Activated T-cell treated with anti-CD3 and anti-CD28 coated beads, Interleukin-2, amount 50 U/mL, for 48 hours (primary cell): ENCODE measurements around the gene MN1.
A peak's percentile ranks its signal among the peaks of the same experiment; 100 is the strongest.

Experiments used
- DNase-seq, 2 experiments: peaks; one replicate each; pipeline ENCODE4 v3.0.0-alpha.2; 2020

Gene MN1

GRCh38 chr22:27825174-27825573 is 23.6 kb upstream of the MN1 start:
- DNase-seq = peak; percentile 36 to 51

- no peak for DNase-seq
These were observed 21.7 kb upstream of the MN1 start for GRCh38 chr22:27823221-27823620.

- DNase-seq = no peak
These were observed 19.6 kb upstream of the MN1 start for GRCh38 chr22:27820896-27821866.

GRCh38 chr22:27816552-27816951 is 15.0 kb upstream of the MN1 start:
- no peak for DNase-seq

- no peak for DNase-seq
These were observed 14.4 kb upstream of the MN1 start for GRCh38 chr22:27815826-27816530.

- no peak for DNase-seq
These were observed 13.4 kb upstream of the MN1 start for GRCh38 chr22:27814993-27815392.

- no peak for DNase-seq
These were observed 10.2 kb upstream of the MN1 start for GRCh38 chr22:27811778-27812177.

GRCh38 chr22:27810609-27811151 is 9.1 kb upstream of the MN1 start:
- no peak for DNase-seq

- DNase-seq = no peak
These were observed 8.4 kb upstream of the MN1 start for GRCh38 chr22:27809700-27810608.

- DNase-seq = no peak
These were observed 7.7 kb upstream of the MN1 start for GRCh38 chr22:27809226-27809603.

GRCh38 chr22:27808451-27809225 is 7.1 kb upstream of the MN1 start:
- DNase-seq = no peak

- no peak for DNase-seq
These were observed 4.3 kb upstream of the MN1 start for GRCh38 chr22:27805841-27806240.

GRCh38 chr22:27804470-27805297 is 3.1 kb upstream of the MN1 start:
- DNase-seq = peak; percentile 66 to 70

GRCh38 chr22:27803841-27804415 is 2.4 kb upstream of the MN1 start:
- DNase-seq = no peak

- no peak for DNase-seq
These were observed 954 bp upstream of the MN1 start for GRCh38 chr22:27802346-27803073.

GRCh38 chr22:27801202-27801615 is 347 bp downstream of the MN1 start:
- DNase-seq = peak; percentile 51 to 61

GRCh38 chr22:27800250-27801201 is 1.0 kb downstream of the MN1 start:
- DNase-seq = peak in 1 of 2 experiments; percentile 25

- no peak for DNase-seq
These were observed 1.7 kb downstream of the MN1 start for GRCh38 chr22:27799827-27800249.
